GM18499 (cell line): ENCODE measurements around the gene TBL1XR1.
A peak's percentile ranks its signal among the peaks of the same experiment; 100 is the strongest.

Source experiments
- ATAC-seq: cut with Tn5 transposase; IDR thresholded peaks from one replicate; pipeline ENCODE4 v1.9.1; 2021; ENCODE audit warnings: moderate number of reproducible peaks; ENCODE audit not compliant: insufficient read depth, unreplicated experiment

Gene TBL1XR1

DNA sequence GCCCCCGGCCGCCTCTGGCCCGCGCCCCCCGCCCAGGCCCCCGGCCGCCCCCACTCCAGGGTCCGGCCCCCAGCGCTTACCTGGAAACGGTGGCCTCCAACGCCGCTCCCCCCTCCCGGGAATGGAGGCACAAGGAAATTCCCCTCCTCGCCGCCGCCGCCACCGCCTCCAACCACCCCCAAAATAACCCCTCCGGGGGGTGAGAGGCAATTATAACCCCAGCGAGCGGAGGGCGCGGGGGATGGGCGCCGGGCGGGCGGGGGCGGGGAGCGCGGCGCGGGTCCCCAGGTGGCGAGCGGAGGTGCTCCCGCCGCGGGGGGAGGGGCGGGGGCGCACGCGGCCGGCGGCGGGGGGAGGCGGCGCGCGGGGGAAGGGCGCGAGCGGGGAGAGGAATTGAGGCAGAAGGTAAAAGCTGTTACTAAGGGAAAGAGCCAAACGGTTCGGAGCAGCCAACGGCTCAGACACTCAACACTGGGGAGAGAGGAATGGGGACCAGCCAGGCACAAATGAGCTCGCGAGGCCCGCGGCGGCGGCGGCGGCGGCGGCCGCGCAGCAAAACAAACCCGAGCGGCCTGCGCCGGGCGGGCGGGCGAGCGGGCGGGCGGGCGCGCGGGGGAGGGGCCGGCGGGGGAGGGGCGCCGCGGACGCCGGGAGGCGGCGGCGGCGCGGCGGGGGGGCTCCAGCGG, at the start of gene TBL1XR1:
TSS of gene TBL1XR1 (minus strand) at position 442 of the 686 bp plus-strand sequence. CDS start 132,505 bp downstream, outside the sequence.
- peak; percentile 26 for ATAC-seq

DNA sequence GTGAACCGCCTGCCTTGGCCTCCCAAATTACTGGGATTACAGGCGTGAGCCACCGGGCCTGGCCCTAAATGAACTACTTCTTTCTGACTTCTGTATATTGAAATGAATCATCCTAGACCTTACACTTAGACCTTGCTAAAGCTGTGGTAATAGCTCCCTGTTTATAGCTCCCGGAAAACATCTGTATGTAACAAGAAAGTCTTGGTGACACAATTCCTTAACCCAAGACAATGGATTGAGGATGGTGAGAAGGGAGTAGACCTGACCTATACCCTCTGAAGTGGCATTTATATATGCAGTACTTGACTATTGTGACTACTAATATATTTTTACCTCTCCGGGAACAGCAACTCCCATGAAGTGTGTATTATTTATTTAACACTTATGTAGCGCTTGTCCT, 48.0 kb upstream of the TBL1XR1 start:
- no peak for ATAC-seq

DNA sequence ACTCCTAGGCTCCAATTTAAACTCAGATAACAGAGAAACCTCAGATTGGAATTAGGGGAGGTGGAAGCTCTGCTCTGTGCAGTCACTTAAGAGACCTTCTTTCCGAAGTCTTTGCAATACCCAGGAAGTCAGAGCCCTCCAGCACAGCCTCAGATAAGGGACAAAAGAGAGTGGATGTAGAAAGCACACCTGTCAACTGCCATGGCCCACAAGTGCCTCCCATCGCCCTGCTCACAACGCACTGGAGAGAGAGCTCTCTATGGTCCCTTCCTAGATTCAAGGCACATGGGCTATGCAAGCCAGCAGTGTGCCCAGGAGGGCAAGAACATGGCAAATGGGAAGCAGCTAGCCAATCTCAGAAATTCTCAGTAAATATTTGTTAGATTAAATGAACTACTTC, 47.3 kb upstream of the TBL1XR1 start:
- no peak for ATAC-seq

DNA sequence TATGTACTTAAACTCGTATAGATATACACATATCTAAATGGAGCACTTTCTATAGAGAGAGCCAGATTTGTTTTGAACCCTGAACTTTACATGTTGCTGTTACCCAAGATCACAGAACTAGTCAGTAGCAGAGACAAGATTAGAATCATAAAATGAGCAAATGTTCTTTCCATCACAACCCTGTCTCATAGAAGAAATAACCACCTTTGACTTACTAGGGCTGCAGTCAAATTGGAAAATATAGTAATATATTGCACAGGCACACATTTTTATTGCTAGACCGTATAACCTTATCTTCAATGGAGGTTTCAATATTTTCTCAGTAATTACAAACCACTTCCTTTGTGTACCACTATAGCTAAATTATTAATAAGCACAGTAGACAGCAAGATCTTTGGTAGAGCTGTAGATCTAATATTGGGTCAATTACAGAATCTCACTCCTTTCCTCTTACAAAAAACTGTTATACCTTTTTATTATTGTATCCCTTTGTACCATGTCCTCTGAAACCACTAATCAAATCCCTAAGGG, 41.5 kb upstream of the TBL1XR1 start:
- ATAC-seq: no peak

DNA sequence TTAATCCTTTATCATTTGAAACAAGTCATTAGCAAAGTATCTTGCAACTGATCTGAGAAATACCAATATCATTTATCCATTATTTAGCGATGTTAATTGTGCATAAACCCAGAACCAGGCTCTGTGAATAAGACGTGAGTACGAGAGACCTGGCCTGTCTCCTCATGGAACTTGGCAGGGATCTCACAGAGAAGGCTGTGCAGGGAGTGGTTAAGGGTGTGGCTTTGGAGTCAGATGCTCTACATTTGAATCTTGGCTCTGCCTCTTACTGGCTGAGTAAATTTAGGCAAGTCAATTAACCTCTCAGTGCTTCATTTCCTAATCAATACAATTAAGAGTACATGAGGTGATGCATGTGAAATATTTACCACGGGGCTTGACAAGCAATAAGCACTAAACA, 39.9 kb upstream of the TBL1XR1 start:
- no peak for ATAC-seq

DNA sequence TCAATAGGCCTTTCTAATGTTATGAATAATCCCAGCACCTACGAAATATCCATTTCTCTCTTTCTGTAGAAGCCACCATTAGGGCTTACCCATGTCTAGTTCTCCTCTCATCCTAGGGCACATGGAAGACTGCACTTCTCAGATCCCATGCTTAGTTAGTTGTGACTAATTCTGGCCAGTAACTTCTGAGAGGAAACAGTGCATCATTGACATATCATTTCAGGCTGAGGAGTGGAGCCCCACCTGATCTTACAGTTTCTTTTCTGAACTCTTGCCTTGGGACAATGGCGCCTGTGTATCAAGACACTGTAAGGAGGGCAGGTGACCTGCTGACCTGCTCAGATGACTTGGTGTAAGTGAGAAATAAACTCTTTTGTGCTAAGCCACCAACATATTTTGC, 39.4 kb upstream of the TBL1XR1 start:
- ATAC-seq: no peak

DNA sequence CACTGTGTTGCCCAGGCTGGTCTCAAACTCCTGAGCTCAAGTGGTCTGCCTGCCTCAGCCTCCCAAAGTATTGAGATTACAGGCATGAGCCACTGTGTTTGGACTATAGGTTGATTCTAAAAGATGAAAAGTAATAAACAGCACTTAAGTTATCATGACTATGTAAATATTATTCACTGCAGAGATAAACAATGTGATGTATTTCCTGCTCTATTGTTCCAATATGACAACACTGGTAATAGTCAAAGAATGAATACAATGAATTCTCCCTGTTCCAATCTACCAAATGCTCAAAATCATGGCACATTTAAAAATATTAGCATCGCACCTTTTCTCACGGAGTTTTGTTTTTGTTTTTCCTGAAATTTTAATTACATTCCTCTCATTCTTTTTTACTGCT, 36.8 kb upstream of the TBL1XR1 start:
- no peak for ATAC-seq

DNA sequence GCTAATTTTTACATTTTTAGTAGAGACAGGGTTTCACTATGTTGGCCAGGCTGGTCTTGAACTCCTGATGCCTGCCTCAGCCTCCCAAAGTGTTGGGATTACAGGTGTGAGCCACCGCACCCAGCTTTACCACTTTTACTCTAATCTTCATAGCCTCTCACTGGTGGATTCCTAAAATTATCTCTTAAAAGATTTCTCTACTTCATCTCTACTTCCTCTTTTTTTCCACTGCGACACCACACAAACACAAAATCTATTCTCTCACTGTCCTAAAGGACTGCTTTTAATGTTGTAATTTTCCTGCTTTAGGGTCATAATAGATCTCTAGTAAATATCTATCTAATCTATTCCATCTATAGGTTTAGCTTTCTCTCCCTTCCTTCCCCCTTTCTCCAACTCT, 34.0 kb upstream of the TBL1XR1 start:
- ATAC-seq: no peak

GRCh38 chr3:177230641-177231040, 33.4 kb upstream of the TBL1XR1 start:
- ATAC-seq: no peak

- no peak for ATAC-seq
These were observed 32.5 kb upstream of the TBL1XR1 start for GRCh38 chr3:177229791-177230190.

DNA sequence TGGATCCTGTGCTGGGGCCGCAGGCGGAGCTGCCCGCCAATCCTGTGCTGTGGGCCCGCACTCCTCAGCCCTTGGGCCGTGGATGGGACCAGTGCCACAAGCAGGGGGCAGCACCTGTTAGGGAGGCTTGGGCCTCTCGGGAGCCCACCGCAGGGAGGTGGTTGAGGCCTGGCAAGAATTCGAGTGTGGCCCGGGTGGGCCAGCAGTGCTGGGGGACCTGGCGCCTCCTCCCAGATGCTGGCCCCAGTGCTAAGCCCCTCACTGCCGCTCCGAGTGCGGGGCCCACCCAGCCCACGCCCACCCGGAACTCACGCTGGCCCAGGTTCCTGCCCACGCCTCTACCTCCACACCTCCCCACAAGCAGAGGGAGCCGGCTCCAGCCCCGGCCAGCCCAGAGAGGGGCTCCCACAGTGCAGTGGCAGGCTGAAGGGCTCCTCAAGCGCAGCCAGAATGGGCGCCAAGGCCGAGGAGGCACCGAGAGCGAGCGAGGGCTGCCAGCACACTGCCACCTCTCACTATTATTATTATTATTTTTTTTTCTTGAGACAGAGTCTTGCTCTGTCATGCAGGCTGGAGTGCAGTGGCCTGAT, 31.4 kb upstream of the TBL1XR1 start:
- no peak for ATAC-seq

DNA sequence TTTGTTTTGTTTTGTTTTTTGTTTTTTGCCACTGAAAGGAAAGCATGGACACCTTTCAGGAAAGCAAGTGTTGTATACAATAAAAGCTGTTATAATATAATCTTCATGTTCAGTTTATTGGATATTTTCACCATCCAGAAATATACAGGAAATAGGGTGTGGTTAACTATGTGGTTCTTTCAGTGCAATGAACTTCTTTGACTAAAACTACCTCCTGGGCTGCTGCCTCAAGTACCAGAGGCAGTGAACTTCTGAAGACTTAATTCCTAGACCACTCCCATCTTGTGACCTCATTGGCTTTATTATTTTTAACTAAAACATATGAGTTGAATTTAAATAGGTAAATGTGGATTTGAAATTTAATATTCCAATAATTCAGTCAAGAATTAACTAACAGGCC, 27.1 kb upstream of the TBL1XR1 start:
- no peak for ATAC-seq

GRCh38 chr3:177221744-177222143, 24.5 kb upstream of the TBL1XR1 start:
- no peak for ATAC-seq

DNA sequence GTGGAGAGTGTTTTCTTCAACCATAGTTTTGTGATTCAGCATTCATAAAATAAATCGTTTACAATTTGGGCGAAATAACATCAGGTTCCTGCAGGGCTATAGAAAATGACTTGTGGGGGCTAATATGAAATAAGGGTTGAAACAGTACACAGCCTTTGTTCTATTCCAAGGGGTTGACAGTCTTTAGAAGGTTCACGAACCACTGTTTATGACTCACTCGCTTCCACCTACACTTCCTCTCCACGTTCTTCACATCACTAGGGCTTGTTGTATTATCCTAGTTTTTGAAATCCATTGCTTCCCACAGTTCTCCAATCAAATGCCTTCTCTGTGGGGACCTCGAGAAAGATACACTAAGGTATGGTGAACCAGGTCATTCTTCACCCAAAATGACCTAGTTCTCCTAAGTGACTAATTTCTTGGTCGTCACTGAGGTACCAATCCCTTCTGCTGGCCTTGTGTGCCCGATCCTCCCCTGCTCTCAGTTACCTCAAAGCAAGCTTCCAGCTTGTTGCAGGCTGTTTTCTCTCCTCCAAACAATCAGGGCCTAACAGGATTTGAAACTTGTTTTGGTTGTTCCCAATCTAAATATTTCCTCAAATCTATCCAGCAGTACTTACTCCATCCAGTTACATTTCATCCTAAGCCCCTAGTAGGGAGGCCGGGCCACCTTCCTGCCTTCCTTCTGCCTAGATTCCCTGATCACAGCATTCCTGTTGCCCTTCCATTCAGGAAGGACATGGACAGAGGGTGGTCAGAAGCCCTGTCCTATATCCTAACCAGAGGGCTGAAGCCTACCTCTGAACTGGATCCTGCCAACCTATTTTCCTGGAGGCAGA, 23.1 kb upstream of the TBL1XR1 start:
- no peak for ATAC-seq

DNA sequence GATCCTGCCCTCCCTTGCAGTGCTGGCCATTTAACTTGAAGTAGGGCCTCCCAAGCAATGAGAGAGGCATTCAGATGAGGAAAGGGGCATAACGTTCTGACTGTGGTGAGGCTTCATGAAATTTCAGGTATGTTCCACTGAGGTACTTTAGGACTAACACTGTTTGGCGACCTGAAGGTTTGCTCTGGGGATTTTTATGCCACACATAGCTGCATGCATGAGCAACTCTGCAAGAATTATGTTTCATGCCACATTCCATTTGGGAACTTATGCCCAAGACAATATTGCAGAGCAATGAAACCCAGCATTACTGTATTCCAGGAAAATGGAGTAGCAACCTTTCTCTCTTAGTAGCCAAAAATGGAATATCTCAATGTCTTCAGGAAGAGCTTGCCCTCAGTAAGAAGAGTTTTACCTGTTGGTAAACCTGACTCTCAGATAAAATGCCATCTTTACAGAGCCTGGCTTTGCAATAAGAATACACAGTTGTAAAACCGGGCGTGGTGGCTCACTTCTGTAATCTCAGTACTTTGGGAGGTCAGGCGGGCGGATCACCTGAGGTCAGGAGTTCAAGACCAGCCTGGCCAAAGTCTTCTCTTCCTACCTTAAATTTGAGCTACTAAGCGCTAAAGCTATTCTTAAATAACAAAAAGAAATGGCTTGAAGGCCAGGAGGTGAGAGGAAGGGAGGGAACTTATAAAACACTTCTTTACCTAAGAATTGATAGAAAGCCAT, 16.7 kb upstream of the TBL1XR1 start:
- no peak for ATAC-seq

DNA sequence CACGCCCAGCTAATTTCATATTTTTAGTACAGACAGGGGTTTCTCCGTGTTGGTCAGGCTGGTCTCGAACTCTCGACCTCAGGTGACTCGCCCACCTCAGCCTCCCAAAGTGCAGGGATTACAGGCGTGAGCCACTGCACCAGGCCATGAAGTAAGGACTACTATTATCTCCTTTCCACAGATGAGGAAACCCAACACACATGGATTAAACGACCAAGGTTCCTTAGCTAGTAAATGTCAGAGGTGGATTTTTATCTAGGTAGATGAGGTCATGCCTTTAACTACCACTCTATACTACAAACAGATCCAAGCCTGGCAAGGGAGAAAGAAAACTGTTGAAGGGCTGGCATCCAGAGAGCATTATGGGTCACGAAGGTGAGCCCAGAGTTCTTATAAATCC, 15.5 kb upstream of the TBL1XR1 start:
- no peak for ATAC-seq

DNA sequence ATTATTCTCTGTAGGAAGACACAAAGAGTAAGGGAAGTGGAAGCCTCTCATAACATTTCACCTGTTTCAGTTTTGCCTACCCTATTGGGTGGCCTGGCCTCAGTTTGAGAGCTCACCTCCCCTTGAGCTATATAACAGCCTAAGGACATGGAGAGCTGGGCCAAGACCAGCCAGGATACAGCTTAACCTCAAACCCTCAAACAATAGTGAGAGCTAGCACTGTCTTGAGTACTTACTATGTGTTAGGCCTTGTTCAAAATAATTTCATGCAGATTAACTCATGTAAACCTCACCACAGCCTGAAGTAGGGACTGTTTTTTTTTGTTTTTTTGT, 15.0 kb upstream of the TBL1XR1 start:
- ATAC-seq: no peak

DNA sequence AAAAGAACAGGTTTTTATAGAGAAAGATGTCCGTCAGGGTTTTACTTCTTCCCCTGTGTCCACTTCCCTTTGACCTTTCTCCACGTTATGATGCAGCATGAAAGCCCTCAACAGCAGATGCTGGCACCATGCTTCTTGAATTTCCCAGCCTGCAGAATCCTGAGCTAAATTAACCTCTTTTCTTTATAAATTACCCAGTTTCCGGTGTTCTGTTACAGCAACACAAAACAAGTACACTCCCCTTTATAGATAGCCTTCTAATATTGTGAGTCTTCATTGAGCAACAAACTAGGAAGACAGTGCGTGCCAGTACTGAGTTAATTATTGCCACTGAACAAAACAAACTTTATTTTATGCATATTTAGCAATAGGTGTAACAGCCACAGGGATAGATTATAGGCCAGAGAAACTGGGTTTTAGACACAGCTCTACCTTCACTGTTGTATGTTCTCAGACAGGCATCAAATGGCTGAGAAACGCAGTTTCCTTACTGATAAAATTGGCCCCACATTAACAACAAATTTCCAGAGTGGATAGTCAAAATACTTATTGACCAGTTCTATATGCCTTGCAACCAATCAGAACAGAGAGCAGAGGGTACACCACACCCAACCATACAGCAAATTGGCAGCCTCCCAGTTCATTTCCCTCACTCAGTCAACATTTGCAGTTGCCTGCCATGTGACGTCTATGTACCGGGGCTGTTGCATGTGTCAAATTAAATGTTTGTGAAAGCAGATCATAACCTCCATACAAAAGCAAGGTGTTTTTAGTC, 14.4 kb upstream of the TBL1XR1 start:
- ATAC-seq: no peak

DNA sequence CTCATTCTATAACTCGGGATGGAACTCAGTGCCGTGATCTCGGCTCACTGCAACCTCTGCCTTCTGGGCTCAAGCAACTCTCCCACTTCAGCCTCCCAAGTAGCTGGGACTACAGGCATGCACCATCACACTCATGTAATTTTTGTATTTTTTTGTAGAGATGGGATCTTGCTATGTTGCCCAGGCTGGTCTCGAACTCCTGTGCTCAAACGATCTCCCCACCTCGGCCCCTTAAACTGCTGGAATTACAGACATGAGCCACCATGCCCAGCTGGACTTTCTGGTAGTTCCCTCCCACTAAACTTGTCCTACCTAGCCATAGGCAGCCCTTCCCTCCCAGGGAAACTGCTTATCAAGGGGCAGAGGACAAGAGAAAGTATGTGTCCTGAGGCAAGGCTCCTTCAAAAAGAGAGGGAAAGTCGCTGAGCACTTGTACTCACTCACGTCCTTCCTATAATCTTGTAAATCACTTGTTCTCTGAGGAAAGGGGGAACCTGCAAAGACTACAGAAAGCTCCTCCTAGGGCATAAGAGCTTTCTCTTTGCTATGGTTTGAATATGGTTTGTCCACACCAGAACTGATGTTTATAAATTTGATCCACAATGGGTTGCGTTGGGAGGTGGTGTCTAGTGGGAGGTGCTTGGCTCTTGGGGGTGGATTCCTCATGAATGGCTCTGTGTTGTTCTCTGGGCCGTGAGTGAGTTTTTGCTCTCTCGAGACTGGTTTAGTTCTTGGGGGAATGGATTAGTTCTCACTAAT, 13.6 kb upstream of the TBL1XR1 start:
- ATAC-seq: no peak
